DND-41 (cell line): ENCODE data around the gene WDR31.

ENCODE experiments used
- EZH2 ChIP-seq: IDR thresholded peaks from 3 replicates; pipeline ENCODE4 v1.6.1; 2012; ENCODE audit warnings: borderline replicate concordance, low read depth, mild to moderate bottlenecking, moderate library complexity, low read length, inconsistent platforms; ENCODE audit not compliant: severe bottlenecking
- TF ChIP-seq, protein P1 (sequence below): IDR thresholded peaks from 2 replicates; pipeline ENCODE4 v1.5.1; 2012; ENCODE audit warnings: borderline replicate concordance, low read length, moderate library complexity, mild to moderate bottlenecking; ENCODE audit not compliant: poor library complexity, severe bottlenecking; ENCODE audit errors: extremely low read depth

DNA sequence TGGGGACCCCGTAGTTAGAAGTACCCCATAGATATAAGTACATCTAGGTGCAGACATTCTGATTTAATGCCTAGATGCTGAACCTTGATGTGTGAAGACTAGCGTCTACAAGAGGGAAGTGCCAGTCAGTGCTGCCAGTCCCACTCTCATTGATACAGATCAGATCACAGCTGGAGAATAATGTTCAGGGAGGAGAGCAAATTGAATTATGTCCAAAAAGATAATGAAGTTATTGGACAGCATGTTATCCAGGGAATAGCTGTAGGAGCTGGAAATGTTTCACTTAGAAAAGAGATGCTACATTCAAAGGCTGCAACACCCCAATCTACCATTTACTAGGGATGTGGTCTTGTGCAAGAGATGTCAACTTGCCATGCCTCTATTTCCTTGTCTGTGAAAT, 21.0 kb downstream of the WDR31 start:
- TF ChIP-seq, protein P1, sequence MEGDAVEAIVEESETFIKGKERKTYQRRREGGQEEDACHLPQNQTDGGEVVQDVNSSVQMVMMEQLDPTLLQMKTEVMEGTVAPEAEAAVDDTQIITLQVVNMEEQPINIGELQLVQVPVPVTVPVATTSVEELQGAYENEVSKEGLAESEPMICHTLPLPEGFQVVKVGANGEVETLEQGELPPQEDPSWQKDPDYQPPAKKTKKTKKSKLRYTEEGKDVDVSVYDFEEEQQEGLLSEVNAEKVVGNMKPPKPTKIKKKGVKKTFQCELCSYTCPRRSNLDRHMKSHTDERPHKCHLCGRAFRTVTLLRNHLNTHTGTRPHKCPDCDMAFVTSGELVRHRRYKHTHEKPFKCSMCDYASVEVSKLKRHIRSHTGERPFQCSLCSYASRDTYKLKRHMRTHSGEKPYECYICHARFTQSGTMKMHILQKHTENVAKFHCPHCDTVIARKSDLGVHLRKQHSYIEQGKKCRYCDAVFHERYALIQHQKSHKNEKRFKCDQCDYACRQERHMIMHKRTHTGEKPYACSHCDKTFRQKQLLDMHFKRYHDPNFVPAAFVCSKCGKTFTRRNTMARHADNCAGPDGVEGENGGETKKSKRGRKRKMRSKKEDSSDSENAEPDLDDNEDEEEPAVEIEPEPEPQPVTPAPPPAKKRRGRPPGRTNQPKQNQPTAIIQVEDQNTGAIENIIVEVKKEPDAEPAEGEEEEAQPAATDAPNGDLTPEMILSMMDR: no peak
- TF ChIP-seq EZH2: no peak
